Measurements from ENCODE around the gene RBM47.
"Not testable (repeated sequence)": the region's sequence is repeated elsewhere in the genome, so short reads cannot be mapped to it uniquely, and the experiment has no call there.

The RBM47 gene

DNA sequence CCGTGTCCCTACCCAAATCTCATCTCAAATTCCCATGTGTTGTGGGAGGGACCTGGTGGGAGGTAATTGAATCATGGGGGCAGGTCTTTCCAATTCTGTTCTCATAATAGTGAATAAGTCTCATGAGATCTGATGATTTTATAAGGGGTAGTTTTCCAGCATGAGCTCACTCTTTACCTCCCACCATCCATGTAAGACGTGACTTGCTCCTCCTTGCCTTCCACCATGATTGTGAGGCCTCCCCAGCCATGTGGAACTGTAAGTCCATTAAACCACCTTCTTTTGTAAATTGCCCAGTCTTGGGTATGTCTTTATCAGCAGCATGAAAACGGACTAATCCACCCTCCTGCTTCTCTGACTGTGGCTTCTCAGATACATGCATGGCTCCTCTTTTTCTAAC lies 222.2 kb downstream of the RBM47 start:
- DNase-seq (ENCODE audit: low read depth in 2 of 2) = not testable (repeated sequence)

DNA sequence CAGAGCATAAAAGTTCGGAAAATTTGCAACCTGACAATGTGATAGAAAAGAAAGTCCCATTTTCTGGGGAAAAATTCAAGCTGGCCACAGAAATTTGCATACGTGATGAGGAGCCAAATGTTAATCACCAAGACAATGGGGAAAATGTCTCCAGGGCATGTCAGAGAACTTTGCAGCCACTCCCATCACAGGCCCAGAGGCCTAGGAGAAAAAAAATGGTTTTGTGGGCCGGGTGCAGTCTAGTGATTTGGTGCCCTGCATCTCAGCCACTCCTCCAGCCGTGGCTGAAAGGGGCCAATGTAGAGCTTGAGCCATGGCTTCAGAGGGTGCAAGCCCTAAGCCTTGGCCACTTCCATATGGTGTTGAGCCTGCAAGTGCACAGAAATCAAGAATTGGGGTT lies 223.3 kb downstream of the RBM47 start:
- DNase-seq (ENCODE audit: low read depth in 2 of 2) = no peak

DNA sequence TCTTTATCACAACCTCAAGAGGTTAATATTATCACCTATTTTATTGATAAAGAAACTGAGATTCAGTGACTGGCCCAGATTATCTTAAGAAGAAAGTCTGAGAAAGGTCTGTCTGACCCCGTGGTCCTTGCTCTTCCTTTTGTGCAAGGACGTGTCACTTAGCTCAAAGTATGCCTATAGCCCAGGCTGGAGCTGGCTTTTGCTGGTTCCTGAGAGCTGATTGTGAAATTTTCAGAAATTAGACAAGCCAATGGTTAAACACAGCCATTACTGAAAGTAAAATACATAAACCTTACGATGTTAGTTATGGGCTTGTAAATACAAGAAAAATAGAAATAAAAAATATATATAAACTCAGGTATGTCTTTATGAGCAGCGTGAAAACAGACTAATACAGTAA lies 224.5 kb downstream of the RBM47 start:
- no peak for DNase-seq (ENCODE audit: low read depth in 2 of 2)

DNA sequence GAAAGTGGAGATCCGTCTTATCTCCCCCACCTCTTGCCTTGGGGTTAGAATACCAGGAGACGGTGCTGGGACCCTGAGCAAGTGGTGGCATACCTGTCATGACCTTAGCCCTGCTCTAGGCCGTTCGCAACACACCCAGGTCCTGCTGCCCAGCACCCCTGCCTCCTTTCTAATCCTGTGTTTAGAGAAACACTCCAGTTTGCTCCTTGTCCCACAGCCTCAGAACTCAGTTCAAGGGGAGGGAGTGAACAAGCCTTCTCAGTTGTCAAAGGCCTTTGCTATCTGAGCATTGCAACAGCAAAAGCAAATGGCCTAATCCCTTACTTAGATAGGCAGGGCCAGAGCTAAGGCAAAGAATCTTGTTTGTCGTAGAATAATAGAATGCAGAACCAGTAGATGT lies 226.6 kb downstream of the RBM47 start:
- DNase-seq (ENCODE audit: low read depth in 2 of 2) = no peak

DNA sequence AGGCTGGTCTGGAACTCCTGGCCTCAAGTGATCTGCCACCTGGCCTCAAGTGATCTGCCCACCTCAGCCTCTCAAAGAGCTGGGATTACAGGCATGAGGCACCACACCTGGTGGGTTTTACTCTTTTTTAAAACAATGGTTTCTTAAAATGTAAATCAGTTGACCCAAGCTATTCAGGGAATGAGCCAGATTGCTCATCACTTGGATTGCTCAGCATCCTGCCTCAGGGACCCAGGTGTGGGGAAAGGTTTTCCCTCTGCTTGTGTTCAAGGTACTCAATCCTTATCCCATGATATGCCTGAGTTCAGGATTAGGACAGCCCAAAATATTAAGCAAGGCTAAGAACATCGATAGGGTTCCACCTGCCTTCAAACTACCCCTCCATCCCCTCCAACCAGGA lies 227.1 kb downstream of the RBM47 start:
- DNase-seq (ENCODE audit: low read depth in 2 of 2) = no peak

DNA sequence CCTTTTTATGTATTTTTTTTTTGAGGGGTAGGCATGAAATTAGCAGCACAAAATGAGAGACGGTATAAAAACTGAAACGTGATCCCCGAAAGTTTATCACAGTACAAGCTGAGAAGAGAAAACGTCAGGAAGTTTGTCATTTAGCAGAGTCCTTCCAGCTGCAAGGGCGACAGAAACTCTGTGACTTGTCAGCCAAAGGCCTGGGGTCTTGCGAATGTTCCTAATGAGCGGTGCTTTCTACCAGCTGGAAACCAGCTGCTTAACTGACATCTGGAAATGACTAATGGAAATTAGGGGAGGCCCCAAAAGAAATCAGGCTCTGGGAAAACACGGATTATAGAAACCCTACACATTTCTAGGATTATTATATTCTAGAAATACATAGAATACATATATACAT lies 228.0 kb downstream of the RBM47 start:
- DNase-seq (ENCODE audit: low read depth in 2 of 2) = no peak

DNA sequence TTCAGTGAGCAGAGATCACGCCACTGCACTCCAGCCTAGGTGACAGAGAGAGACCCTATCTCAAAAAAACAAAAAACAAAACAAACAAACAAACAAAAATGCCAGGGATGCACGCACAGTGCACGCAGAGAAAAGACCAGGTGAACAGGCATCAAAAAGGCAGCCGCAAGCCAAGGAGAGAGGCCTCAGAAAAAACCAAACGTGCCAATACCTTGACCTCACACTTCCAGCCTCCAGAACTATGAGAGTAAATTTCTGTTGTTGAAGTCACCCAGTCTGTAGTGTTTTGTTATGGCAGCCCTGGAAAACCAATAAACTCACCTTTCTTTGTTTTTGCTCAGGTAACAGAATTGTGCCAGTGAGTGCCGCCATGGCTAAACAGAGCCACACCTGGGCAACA lies 228.6 kb downstream of the RBM47 start:
- no peak for DNase-seq (ENCODE audit: low read depth in 2 of 2)

DNA sequence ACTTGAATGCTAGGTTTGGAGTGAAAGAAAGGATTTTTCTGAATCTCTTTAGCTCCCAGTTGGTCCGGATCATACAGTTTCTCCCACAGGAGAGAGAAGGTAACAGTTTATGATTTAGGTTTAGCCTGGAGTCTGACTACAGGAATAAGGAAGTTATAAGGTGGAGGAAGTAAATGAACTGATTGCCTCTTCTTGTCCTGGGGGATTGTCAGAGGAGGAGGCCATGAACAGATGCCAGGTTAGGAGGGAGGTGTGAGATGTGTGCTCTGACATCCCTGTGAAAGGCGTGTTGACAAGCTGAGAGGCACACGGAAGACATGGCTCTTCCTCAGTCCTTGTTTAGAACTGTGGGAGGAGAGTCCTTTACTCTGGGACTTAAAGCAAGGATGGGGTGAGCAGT lies 230.1 kb downstream of the RBM47 start:
- no peak for DNase-seq (ENCODE audit: low read depth in 2 of 2)

DNA sequence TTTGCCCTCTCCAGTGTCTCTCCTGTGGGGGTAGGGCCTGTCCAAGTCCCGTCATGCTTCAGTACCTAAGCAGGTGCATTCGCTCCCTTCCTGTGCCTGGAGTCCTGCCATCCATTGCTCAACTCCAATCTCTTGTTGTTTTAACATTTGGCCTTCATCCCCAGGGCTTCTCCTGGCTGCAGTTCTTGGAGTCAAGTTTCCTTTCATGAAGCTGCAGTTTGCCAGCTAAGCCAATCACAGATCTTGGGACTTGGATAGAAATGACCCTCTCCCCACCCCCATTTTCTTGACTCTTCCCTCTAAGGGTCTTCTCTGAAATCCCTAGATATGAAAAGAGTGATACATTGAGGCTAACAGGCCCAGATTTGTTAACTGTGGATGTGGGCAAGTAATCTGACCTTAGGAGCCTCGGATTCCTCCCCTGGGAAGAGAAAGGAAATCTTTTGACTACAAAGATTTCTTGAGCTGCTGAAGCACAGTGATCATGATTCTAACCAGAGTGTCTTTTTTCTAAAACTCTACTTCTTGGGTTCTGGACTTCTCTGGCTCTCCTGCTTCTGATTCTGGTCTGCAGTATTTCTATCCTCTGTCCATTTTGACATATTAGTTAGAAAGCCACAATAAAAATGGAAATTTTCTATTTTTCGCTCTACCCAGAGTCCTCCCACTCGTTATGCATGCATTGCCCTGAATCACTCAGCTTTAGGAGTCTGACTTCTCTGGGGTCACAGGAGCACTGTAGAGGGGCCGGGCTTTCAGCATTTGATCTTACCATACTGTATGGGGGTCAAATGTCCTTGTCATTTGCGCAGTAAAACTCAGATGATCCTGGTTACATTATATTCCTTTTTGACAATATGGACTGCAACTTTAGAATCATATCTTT lies 233.5 kb downstream of the RBM47 start:
- DNase-seq (ENCODE audit: low read depth in 2 of 2) = no peak

DNA sequence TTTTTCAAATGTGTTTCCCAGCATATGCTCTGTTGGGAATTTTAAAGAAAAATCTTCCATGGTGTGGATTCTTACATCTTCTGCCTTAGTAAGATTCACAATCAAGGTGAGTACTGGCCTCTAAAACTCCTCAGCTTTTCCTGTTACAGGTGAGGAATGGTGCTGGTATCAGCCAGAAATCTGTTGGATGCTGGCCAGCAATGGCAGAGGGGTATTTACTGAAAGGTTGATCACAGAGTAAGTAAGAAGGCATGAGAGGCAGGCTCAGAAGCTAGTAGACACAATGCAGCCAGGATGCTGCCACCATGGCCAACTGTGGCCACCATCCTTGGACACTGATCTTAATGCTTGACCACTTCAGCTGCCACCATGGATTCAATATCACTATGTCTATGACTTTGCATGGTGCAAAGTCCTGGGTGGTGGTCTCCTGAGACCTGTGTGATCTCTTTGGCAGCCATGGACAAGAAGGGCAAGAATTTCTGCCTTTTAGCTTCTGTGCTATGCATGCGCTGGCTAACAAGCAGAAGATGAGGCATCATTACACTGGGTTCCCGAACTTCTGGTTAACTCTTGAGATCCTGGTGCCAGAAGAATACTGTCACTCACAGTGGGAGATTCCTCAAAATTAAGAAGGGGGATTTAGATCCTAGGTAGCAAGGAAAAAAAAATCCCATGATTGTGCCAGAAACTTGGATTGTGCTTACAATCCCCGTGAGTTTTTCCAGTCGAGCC lies 234.3 kb downstream of the RBM47 start:
- no peak for DNase-seq (ENCODE audit: low read depth in 2 of 2)

DNA sequence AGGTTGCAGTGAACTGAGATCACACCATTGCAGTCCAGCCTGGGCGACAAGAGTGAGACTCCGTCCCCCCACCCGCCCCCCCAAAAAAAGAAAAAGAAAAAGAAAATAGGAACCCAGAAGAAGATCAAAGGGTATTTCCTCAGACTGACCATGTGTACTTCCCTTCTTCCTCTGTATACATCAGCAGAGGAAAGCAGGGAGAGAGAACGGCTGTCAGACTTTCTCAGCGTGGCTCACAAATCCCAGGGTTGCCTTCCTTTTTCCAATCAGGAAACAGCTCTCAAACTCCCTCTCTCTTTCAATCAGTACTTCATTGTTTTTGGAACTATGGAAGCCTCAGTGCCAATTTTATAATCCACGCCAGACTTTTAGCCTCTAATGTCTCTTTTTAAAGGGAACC lies 235.4 kb downstream of the RBM47 start:
- DNase-seq (ENCODE audit: low read depth in 2 of 2) = no peak

DNA sequence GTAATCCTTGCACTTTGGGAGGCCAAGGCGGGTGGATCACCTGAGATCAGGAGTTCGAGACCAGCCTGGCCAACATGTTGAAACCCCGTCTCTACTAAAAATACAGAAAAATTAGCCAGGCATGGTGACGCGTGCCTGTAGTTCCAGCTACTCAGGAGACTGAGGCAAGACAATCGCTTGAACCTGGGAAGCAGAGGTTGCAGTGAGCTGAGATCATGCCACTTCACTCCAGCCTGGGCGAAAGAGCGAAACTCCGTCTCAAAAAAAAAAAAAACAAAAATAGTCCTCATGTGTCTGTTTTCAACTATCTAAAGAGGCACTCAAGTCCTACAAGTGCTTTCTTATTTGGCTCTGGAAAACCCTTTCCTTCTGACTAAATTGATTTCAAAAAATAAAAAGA lies 237.4 kb downstream of the RBM47 start:
- DNase-seq (ENCODE audit: low read depth in 2 of 2) = not testable (repeated sequence)

DNA sequence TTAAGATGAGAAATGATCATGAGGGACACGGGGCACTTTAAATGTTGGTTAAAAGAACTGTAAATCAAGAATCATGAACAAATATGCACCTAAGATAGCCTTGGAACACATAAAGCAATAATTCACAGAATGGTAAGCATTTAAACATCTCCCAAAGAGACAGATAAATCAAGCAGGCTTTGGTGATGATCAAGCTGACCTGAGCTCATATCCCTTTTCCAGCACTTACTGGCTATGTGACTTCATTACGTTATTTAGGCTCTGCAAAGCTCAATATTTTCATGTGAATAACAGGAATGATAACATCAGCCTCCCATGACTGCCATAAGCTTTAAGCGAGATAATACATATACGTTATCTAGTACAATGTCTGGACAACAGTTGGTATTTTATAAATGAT lies 239.7 kb downstream of the RBM47 start:
- DNase-seq (ENCODE audit: low read depth in 2 of 2) = no peak

DNA sequence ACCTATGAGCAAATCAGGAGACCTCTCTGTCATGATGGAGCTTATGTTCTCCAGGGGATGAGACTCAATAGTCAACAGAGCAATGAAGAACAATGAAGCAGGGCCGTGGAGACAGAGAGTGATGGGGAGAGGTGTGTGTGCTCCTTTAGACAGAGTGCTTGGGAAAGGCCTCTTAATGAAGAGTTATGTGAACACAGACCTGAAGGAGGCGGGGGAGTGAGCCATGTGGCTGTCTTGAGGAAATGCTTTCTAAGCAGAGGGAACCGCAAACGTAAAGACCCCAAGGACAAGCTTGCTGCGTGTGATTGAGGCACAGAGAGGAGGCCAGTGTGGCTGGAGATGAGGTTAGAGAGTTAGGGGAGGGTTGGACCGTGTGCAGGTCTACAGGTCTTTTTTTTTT lies 241.4 kb downstream of the RBM47 start:
- DNase-seq (ENCODE audit: low read depth in 2 of 2) = no peak

DNA sequence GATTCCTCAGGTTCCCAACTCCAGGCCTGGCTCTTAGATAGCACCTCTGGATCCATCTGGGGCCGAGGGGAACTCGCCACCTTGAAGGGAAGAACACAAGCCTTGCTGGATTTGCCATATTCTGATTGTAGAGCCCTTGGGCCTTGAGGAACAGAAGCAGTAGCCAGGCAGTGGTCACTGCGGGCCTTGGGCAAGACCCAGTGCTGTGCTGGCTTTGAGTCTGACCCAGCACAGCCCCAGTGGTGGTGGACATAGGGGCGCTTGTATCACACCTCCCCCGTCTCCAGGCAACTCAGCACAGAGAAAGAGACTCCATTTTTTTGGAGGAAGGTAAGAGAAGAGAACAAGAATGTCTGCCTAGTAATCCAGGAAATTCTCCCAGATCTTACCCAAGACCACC lies 249.0 kb downstream of the RBM47 start:
- no peak for DNase-seq (ENCODE audit: low read depth in 2 of 2)

DNA sequence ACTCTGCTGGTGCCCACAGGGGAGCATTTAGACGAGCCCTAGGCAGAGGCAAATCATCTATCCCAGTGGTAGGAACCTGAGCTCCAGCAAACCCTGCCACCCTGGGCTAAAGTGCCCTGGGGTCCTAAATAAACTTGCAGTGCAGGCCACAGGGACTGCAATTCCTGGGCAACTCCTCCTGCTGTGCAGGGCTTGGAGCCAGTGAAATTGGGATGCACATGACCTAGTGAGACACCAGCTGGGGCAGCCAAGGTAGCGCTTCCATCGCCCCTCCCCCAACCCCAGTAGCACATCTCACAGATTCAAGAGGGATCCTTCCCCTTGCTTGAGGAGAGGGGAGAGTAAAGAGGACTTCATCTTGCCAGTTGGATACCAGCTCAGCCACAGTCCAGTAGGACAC lies 250.4 kb downstream of the RBM47 start:
- DNase-seq (ENCODE audit: low read depth in 2 of 2) = no peak

DNA sequence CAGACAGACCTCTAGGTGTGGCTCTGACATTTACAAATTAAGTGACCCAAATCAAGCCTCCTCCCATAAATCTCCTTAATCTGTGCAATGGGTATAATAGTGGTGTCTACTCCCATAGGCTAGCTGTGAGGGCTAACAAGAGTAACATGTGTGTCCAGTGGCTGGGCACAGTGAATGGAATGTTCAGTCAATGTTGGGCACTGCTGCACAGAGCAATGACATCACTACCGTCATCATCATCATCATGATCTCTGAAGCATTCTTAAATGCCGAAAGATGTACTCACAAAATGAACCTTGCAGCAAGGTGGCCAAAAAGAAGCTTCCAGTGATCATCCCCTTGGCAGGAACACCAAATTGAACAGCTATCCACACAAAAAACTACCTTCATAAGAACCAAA lies 251.0 kb downstream of the RBM47 start:
- no peak for DNase-seq (ENCODE audit: low read depth in 2 of 2)

DNA sequence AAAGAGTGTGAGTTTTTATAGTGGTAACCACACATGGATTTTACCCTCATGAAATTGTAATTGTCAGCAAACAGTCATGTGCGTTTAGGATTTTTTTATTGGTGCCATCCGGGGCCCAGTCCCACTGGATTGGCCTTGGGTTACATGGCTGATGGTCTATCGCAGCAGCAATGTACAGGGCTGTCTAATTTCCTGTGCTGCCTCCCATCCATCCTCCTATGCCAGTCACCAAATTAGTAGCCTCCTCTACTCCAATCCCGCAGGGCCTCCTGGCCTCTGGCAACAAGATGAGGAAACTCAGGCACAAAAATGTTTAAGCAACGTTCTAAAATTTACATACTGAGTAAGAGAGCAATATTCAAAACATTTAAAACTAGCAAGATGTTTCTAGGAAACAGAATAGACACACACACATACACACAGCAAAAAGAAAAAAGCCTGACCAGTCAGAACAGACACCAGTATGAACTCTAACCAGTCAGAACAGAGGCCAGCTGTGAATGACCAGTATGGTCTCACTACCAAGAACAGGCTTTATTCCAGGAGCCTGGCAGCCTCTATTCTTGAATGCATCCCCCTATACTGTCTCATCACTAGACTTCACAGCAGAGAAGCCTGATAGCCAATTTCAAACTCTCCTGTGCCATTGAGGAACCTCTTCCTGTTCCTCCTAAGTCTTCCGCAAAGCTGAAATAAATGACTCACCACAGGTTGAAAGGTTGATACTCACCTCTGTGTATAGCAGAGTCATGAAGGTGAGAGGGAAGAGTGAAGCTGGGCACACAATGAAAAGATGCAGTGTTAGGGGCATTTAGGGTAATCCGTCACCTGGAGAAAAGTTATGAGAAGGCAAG lies 251.9 kb downstream of the RBM47 start:
- DNase-seq (ENCODE audit: low read depth in 2 of 2) = no peak

DNA sequence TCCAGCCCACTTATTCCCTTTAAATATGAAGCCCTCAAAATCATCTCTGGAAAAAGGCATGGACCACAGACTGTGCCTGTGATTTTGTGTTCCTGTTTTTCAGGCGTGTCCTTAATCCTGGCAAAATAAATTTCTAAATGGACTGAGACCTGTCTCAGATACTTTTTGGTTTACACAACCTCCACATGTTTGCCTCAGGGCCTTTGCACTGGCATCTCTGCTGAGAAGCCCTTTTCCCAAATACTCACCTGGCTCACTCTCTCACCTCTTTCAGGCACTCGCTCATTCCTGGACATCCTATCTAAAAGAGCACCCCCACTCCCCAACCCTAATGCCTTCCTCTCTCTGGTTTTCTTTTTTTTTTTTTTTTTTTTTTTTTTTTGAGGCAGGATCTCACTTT lies 254.0 kb downstream of the RBM47 start:
- DNase-seq (ENCODE audit: low read depth in 2 of 2) = no peak

DNA sequence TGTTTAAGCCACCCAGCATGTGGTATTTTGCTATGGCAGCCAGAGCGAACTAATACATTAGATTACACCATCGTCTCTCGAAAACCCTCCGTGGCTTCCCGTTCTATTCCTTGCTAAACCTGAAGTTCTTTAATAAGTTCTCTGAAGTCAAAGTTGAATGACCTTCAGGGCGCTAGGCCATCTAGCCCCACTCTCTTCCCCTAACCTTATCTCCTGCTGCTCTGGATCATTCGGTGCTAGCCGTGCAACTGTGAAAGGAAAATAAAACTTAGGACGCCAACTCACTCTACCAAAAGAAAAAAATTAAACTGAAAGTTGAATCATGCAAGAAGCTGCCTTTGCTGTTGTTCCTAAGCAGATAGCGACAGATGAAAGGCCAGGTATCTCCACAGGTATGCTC lies 254.6 kb downstream of the RBM47 start:
- no peak for DNase-seq (ENCODE audit: low read depth in 2 of 2)

DNA sequence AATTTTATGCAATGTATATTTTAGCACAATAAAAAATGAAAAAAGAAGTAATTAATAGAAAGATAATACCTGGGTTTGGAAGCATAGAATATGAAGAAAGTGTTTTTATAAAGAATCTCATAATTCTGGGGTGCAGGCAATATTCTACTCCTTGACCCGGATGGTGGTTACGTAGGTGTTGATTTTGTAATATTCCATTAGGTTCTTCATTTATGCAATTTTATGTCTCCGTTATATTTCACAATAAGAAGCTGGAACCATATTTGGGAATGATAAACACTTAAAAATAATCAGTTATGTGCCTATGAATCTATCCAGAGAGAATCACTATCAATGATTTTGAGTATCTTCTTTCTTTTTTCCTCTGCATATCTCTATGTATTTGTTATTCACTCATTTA lies 256.0 kb downstream of the RBM47 start:
- no peak for DNase-seq (ENCODE audit: low read depth in 2 of 2)

Measured in stimulated activated CD4-positive, alpha-beta T cell treated with anti-CD3 and anti-CD28 coated beads, Interleukin-15, amount 100 ng/mL, for 48 hours (primary cell).